Measurements from ENCODE around the gene TRAP1. TPM values are rescaled to one million over a fixed set of nuclear protein-coding genes. Genes with fewer than 3 reads are reported as not detected.

The TRAP1 gene
- total and polyA plus RNA-seq, 12 donors = 59.8 to 113 (median 87.9) TPM

DNA sequence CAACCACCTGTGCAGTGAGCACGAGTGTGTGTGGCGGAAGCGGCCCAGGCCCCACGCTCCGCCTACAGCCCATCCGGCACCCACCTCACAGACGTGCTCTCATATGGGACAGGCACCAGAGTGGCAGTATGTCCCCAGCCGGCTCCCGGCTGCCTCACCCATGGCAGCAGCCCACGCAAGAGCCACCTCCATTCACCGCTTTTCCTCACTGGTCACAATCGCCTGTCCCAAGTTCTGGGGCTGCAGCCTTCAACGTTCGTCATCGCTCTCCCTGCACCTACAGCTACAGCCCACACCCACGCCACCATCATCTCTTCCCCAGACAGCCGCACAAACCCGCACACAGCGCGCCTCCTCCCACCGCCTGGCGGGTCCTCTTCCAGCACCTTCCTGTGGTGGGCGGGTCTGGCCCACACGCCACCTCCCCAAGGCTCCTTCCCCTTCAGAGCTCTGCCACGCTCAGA is 17.5 kb upstream of the TRAP1 start:
- intact Hi-C loops (cut with DNase I) = no loop called here
- no peak for DNase-seq
- WGBS, 4 donors = 95 to 98% (median 97%) methylated on average over 25 of the region's 25 CpGs
- Histone ChIP-seq H3K27ac (no peak overlapping the region), H3K4me1 (replicated peaks in 1 of 2) (no peaks in the 10 kb centered on the region), H3K36me3 (replicated peaks in 1 of 2) (peaks cover 0 to 95% of the 10 kb centered on the region in 2 donors), H3K9me3 (replicated peaks in 1 of 3) (no peaks in the 10 kb centered on the region), H3K27me3 (no peaks in the 10 kb centered on the region), H3K4me3 (no peak overlapping the region)
- TF ChIP-seq, protein P1, sequence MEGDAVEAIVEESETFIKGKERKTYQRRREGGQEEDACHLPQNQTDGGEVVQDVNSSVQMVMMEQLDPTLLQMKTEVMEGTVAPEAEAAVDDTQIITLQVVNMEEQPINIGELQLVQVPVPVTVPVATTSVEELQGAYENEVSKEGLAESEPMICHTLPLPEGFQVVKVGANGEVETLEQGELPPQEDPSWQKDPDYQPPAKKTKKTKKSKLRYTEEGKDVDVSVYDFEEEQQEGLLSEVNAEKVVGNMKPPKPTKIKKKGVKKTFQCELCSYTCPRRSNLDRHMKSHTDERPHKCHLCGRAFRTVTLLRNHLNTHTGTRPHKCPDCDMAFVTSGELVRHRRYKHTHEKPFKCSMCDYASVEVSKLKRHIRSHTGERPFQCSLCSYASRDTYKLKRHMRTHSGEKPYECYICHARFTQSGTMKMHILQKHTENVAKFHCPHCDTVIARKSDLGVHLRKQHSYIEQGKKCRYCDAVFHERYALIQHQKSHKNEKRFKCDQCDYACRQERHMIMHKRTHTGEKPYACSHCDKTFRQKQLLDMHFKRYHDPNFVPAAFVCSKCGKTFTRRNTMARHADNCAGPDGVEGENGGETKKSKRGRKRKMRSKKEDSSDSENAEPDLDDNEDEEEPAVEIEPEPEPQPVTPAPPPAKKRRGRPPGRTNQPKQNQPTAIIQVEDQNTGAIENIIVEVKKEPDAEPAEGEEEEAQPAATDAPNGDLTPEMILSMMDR (IDR thresholded peaks at IDR 0.05) = no peak

- Histone ChIP-seq H3K4me3 (no peak overlapping the region), H3K27ac (no peak overlapping the region), H3K9me3 (replicated peaks in 1 of 3) (no peaks in the 10 kb centered on the region), H3K4me1 (replicated peaks in 1 of 2) (no peaks in the 10 kb centered on the region), H3K36me3 (replicated peaks in 1 of 2) (peaks cover 0 to 95% of the 10 kb centered on the region in 2 donors), H3K27me3 (no peaks in the 10 kb centered on the region)
- 97 to 98% (median 97%) methylated on average over 18 to 27 of the region's 27 CpGs for WGBS, 4 donors
- no peak for TF ChIP-seq POLR2A (IDR thresholded peaks at IDR 0.05)
- TF ChIP-seq, protein P1 (IDR thresholded peaks at IDR 0.05) = no peak
- intact Hi-C loops (cut with DNase I) = no loop called here
- DNase-seq = peak in 1 of 7 donors; percentile 8
Measured at GRCh38 chr16:3734084-3734757, 16.9 kb upstream of the TRAP1 start.

DNA sequence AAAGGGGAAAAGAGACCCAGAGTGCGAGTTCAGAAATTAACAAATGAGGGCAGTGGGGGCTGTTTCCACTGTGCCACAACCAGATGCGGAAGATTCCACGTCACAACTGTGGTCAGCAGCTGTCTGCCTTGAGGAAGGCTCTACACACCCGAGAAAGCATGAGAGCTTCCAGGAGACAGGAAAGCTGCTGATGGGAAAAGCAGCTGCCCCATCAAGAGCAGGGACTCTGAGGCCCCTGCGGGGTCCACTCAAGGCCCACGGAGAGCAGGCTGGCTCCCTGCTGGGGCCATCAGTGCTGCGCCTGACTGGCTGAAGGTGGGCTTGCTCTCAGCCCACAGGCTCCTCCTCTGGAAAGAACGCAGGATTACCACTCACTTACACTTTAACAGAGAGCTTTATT is 14.8 kb upstream of the TRAP1 start:
- 78 to 88% (median 83%) methylated on average over 4 to 8 of the region's 8 CpGs for WGBS, 4 donors
- DNase-seq = peak in 1 of 7 donors; percentile 4
- peaks cover 0 to 92% of the 10 kb centered on the region in 2 donors for H3K36me3 ChIP-seq (replicated peaks in 1 of 2)

DNA sequence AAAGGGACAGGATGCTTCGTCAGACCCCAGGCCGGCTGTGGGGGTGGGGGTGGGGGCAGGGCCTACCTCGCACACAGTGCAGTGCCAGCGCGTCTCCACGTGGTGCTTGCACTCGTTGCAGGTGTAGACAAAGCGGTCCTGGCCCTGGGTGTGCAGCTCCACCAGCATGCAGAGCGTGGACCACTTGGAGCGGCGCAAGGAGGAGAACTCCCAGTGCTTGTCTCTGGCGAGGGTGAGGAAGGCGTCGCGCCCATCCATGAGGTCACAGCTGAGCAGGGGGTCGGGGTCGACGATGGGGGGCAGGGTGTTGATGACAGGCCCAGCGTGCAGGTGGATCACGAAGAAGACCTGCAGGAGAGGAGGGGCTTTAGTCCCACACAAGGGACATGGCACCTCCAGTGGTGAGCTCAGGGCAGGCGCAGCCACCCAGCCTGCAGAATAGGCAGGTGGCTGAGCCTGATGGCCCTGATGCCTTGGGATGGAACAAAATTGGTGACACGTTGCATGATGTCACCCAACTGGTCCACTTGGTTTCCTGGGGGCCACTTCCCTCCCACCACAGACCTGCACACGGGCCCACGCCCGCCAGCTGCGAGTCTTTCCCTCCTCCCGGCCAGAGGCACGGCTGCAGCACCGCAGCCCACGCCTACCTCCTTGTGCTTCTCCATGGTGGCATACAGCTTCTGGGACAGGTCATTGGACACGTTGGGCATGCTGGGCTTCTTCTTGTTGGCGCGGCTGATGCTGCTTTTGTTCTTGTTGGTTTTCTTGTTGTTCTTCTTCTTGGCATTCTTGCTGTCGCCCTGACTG is 14.0 kb upstream of the TRAP1 start:
- H3K4me1 ChIP-seq (replicated peaks in 1 of 2) = no peaks in the 10 kb centered on the region
- TF ChIP-seq POLR2A (IDR thresholded peaks at IDR 0.05) = no peak
- TF ChIP-seq, protein P1 (IDR thresholded peaks at IDR 0.05) = no peak
- H3K27ac ChIP-seq = no peak overlapping the region
- no peaks in the 10 kb centered on the region for H3K9me3 ChIP-seq (replicated peaks in 1 of 3)
- H3K36me3 ChIP-seq (replicated peaks in 1 of 2) = peaks cover 0 to 84% of the 10 kb centered on the region in 2 donors
- no peaks in the 10 kb centered on the region for H3K27me3 ChIP-seq
- peak in 1 of 7 donors; percentile 12 for DNase-seq
- no peak overlapping the region for H3K4me3 ChIP-seq
- intact Hi-C loops (cut with DNase I) = no loop called here
- WGBS, 4 donors = 89 to 94% (median 91%) methylated on average over 21 to 34 of the region's 34 CpGs

More for the DNA sequence above, 14.8 kb upstream of the TRAP1 start:
- Histone ChIP-seq H3K4me3 (no peak overlapping the region), H3K27ac (no peak overlapping the region), H3K4me1 (replicated peaks in 1 of 2) (no peaks in the 10 kb centered on the region), H3K27me3 (no peaks in the 10 kb centered on the region), H3K9me3 (replicated peaks in 1 of 3) (no peaks in the 10 kb centered on the region)
- intact Hi-C loops (cut with DNase I) = no loop called here
- no peak for TF ChIP-seq POLR2A (IDR thresholded peaks at IDR 0.05)
- TF ChIP-seq, protein P1 (IDR thresholded peaks at IDR 0.05) = no peak

Measured in adrenal gland (tissue), 12 donors.